Smooth muscle cell of trachea (primary cell): ENCODE results near the gene PPIC. TPM values are rescaled to one million over a fixed set of nuclear protein-coding genes. Genes with fewer than 3 reads are reported as not detected.

Source experiments
- total RNA-seq: library from RNA; depleted of rRNA; stranded (reverse); fragments of >200 nt; gene quantifications from 2 replicates; pipeline ENCODE4 v1.2.1, GENCODE V29; 2014

Gene PPIC
- 57.7 and 69.8 TPM in 2 replicates for total RNA-seq

GRCh38 chr5:123036391-123037103 lies at the start of gene PPIC:
TSS of gene PPIC (minus strand) at chr5:123036725. CDS start at chr5:123036625, 100 bp downstream.

Other genes with a start within 250 kb of the PPIC start
- 16.0 and 30.4 TPM in 2 replicates for gene SNX24, start 191.1 kb downstream of the PPIC start, total RNA-seq
- 9.6 and 15.6 TPM in 2 replicates for gene PRDM6, start 52.5 kb upstream of the PPIC start, total RNA-seq